NCI-H1092 (cell line): Measurements from ENCODE around the gene SFRP4.
"Not testable (repeated sequence)": the region's sequence is repeated elsewhere in the genome, so short reads cannot be mapped to it uniquely, and the experiment has no call there.

Experiments
- DNase-seq: peaks from one replicate; lab custom pipeline; 2025; lab: John Stamatoyannopoulos, UW

The SFRP4 gene

GRCh38 chr7:37916673-37917660, at the start of gene SFRP4:
Gene SFRP4, minus strand, starts transcription at chr7:37916817. Its CDS starts 280 bp downstream, at chr7:37916537.
- DNase-seq = peak; percentile 4

GRCh38 chr7:37964196-37964595, 47.6 kb upstream of the SFRP4 start:
- no peak for DNase-seq

DNA sequence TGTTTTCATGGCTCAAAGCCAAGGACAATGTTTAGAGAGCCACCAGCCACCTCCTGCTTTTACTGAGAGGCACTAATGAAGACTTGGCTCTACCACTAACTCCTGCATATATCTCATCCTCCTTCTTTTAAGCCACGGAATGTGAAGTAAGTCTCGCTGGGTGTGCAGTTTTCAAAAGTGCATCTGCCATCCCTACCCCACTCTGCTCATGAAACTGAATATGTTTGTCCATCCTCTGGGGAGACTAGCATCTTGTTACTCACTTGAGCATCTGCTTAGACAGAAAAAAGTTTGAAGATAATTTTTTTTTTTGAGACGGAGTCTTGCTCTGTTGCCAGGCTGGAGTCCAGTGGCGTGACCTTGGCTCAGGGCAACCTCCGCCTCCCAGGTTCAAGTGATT, 44.6 kb upstream of the SFRP4 start:
- DNase-seq = no peak

DNA sequence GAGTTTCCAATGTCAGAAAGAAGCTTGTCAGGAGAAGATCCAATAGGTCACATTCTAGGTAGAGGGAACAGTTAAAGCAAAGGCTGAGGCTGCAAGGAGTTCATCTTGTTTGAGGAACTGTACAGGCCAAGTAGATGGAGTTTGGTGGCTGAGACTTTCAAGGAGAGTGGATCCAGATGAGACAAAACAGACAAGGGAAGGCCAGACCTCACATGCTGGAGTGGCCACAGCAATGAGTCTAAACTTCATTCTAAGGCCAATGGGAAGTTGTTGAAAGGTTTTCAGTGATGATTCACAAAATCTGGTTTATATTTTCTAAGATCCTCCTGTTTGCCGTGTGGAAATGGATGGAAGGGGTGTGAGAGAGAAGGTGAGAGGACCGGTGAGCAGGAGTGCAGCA, 43.9 kb upstream of the SFRP4 start:
- DNase-seq = no peak

DNA sequence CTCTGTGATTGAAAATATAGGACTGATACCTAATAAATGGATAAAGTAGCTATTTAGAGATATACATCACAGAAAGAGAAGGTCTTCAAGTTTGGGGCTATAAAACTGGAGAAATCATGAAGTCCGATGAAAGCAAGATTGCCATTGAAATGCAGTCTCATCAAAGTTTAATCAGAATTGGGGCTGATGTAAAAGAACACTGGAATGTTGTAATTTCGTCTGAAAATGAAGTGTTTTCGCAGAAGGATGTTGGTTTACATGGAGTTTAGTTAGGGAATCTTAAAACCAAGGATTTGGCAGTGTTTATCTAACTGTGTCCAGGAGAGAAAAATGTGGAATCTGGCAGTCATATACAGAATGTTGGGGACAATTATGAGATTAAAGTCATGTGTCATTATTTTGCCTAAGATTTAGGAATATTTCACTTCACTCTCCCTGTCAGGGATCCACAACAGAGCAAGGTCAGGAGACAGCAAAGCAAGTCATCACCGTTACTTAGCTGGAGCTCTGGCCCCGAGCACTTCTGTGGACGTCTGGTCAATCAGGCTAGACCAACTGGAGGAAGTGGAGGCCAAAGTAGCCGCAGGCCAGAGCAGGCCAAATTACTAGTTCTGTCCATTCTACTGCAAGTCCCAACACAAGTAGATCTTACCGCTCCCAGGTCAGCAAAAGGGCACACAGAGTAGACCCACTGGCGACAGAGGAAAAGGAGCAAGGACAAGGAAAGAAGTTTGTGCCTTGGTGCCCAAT, 40.8 kb upstream of the SFRP4 start:
- no peak for DNase-seq

DNA sequence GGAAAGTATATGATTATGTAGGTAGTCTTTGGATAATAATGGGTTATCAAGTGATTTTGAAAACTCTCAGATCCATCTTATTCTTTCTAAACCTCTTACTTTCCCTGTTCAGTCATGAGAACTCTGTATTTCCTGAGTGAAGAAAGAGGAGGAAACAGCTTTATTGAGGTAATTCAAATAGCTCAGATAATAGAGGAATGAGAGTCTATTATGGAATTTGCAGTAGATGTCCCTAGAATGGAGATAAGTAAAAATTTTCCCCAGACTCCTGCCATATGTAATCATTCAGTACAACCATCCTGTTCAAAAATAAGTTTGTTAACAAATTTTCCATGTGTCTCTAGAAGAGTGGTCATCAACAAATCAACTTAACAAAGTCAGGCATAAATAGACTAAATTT, 40.2 kb upstream of the SFRP4 start:
- DNase-seq = no peak

- not testable (repeated sequence) for DNase-seq
These were observed 37.6 kb upstream of the SFRP4 start for GRCh38 chr7:37954217-37954616.

GRCh38 chr7:37952240-37952639, 35.6 kb upstream of the SFRP4 start:
- no peak for DNase-seq

DNA sequence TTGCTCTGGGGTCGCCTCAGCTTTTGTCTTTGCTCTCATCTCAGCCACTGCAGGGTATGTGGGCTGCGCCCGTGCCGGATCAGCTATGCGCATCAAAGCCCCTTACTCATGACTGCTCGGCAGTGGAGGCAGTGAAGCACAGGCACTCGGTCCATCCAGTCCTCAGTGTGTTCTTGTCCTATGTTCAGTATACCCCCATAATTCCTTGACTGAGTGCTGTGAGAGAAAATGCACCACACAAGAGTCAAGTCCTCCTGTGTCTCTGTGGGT, 31.3 kb upstream of the SFRP4 start:
- no peak for DNase-seq

GRCh38 chr7:37947138-37947940, 30.7 kb upstream of the SFRP4 start:
- no peak for DNase-seq

GRCh38 chr7:37945336-37945735, 28.7 kb upstream of the SFRP4 start:
- no peak for DNase-seq

GRCh38 chr7:37944737-37945054, 28.1 kb upstream of the SFRP4 start:
- DNase-seq = no peak

GRCh38 chr7:37943905-37944736, 27.5 kb upstream of the SFRP4 start:
- no peak for DNase-seq

GRCh38 chr7:37942934-37943610, 26.5 kb upstream of the SFRP4 start:
- no peak for DNase-seq

- no peak for DNase-seq
These were observed 16.5 kb upstream of the SFRP4 start for GRCh38 chr7:37933018-37933566.

- DNase-seq = no peak
These were observed 15.9 kb upstream of the SFRP4 start for GRCh38 chr7:37932543-37932942.

DNA sequence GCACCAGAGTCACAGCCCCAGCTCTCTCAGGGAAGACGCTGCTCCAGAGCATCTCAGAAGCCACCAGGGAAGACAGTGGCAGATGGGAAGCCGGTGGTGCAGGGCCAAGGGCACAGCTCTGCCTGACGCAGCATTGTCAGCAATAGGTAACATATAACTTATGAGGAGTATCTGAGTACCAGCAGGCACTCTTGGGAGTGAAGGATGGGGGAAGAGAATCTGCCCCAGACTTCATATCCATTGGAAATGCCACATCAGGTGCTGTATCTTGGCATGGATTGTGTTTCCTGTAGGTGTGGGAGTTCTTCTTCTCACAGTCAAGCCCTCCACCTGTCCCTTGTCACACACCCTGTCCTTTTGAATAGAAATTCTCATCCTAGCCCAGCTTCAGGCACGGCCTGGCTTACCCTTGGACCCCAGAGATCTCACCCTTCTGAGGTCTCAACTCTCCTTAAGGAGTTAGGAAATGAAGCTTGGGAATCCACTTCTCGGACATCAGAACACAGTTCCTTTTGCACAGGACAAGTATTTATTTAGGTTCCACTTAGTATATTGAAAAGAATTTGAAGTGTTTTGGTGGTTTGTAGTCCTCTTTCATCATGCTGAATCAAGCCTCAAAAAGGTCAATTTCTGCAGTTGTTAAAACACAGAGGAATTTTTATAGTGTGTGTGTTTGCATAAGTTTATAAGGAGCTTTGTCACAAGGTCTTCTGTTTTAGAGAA, 13.8 kb upstream of the SFRP4 start:
- DNase-seq = no peak

DNA sequence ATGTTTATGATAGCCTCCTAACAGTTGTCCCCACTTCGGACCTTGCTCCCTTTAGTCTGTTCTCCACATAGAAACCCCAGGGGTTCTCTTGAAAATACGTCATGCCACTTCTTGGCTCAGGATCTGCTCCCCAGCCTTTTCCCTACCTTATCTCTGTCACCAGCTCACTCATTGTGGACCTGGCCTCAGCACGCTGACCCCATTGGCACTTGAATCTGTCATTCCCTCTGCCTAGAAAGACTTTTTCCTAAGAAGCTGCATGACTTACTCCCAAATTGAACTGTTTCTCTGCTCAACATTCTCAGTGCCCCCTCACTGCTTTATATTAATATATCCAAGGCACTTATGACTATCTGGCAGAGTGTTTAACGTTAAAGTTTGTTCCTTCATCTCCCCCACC, 12.3 kb upstream of the SFRP4 start:
- DNase-seq = no peak

DNA sequence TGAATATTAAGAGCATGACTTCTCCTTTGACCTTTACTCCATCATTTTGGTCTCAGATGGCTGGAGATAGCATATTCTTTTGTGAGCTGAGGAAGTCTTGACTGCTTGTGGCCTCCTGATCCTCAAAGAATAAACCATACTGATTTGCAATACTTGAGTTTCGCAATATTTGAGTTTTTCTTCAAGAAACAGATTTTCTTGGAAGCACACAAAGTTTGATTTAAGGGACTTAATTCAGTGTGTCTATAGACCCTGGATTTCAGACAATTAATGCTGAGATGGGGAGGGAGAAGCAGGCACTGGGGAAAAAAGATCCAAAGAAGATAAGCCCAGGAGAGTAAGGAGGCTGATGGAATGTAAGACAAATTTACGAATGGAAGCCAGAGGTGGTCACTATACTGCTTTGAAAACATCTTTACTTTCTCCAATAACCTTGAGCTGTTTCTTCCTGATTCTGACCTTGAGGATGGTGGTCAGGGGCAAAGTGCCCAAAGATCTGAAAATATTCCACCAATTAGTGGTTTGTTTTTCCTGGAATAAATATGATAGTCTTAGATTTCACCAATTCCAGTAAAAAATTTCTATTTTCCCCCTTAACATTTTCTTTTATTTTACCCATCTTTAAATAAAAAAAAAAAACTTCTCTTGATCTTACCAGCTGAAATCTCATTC, 11.3 kb upstream of the SFRP4 start:
- no peak for DNase-seq

DNA sequence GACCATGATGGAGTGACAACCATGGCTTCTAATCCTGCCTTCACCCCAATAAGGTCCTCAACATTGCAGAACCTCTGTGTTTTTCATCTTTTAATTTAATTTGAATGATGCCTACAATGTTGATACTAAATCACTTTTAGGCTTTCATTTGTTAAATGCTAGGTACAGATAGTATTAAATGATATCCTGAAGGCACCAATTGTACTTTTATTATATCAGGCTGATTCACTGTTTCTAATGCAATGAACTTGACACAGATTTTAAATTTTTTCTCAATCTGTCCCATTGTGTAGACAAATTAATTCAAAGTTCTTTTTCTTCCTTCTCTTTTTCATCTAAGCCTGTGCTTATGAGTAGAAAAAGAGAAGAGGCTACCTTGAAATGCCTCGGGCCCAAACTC, 9.0 kb upstream of the SFRP4 start:
- no peak for DNase-seq
